ENCODE measurements around the gene LITAF. TPM values are rescaled to one million over a fixed set of nuclear protein-coding genes. Genes with fewer than 3 reads are reported as not detected.

Gene LITAF
- polyA plus RNA-seq, 1 donor from 2014 or later: 0.31 TPM

GRCh38 chr16:11609474-11610120 is 22.9 kb upstream of the LITAF start:
- Histone ChIP-seq H2AFZ (ENCODE audit: low read depth, low read length) (no peak overlapping the region), H3F3A (ENCODE audit: insufficient read depth, low read length, poor library complexity, severe bottlenecking) (no peaks in the 10 kb centered on the region), H3K9me2 (ENCODE audit: insufficient read depth, low read length) (no peaks in the 10 kb centered on the region), H3K9me3 (ENCODE audit: low read length) (no peaks in the 10 kb centered on the region), H3K27ac (ENCODE audit: low read length) (no peak overlapping the region), H4K20me1 (ENCODE audit: insufficient read depth) (no peaks in the 10 kb centered on the region), H3K27me3 (ENCODE audit: insufficient read depth, low read depth, low read length) (no peaks in the 10 kb centered on the region), H3K36me3 (ENCODE audit: insufficient read depth, low read length) (no peaks in the 10 kb centered on the region), H3K79me2 (replicated peaks; ENCODE audit: insufficient read depth, low read length) (no peaks in the 10 kb centered on the region), H3K4me3 (ENCODE audit: low read length) (no peak overlapping the region), H3K9ac (ENCODE audit: low read length) (no peak overlapping the region), H3K4me2 (ENCODE audit: low read length) (no peak overlapping the region)
- TF ChIP-seq POLR2AphosphoS5 (IDR thresholded peaks at IDR 0.05) (no peak), EZH2 (IDR thresholded peaks at IDR 0.05; ENCODE audit: borderline replicate concordance, insufficient read depth, low read length, poor library complexity, severe bottlenecking) (no peak), RAD21 (conservative IDR thresholded peaks at IDR 0.05) (no peak), SMC3 (conservative IDR thresholded peaks at IDR 0.05; ENCODE audit: poor library complexity) (no peak), TAF1 (IDR thresholded peaks at IDR 0.05; ENCODE audit: low read depth) (no peak), EP300 (conservative IDR thresholded peaks at IDR 0.05; ENCODE audit: poor library complexity, severe bottlenecking) (no peak), MXI1 (conservative IDR thresholded peaks at IDR 0.05; ENCODE audit: poor library complexity, severe bottlenecking) (no peak)
- TF ChIP-seq, protein P1, sequence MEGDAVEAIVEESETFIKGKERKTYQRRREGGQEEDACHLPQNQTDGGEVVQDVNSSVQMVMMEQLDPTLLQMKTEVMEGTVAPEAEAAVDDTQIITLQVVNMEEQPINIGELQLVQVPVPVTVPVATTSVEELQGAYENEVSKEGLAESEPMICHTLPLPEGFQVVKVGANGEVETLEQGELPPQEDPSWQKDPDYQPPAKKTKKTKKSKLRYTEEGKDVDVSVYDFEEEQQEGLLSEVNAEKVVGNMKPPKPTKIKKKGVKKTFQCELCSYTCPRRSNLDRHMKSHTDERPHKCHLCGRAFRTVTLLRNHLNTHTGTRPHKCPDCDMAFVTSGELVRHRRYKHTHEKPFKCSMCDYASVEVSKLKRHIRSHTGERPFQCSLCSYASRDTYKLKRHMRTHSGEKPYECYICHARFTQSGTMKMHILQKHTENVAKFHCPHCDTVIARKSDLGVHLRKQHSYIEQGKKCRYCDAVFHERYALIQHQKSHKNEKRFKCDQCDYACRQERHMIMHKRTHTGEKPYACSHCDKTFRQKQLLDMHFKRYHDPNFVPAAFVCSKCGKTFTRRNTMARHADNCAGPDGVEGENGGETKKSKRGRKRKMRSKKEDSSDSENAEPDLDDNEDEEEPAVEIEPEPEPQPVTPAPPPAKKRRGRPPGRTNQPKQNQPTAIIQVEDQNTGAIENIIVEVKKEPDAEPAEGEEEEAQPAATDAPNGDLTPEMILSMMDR (IDR thresholded peaks at IDR 0.05; ENCODE audit: poor library complexity, severe bottlenecking): no peak
- TF ChIP-seq, protein P2, sequence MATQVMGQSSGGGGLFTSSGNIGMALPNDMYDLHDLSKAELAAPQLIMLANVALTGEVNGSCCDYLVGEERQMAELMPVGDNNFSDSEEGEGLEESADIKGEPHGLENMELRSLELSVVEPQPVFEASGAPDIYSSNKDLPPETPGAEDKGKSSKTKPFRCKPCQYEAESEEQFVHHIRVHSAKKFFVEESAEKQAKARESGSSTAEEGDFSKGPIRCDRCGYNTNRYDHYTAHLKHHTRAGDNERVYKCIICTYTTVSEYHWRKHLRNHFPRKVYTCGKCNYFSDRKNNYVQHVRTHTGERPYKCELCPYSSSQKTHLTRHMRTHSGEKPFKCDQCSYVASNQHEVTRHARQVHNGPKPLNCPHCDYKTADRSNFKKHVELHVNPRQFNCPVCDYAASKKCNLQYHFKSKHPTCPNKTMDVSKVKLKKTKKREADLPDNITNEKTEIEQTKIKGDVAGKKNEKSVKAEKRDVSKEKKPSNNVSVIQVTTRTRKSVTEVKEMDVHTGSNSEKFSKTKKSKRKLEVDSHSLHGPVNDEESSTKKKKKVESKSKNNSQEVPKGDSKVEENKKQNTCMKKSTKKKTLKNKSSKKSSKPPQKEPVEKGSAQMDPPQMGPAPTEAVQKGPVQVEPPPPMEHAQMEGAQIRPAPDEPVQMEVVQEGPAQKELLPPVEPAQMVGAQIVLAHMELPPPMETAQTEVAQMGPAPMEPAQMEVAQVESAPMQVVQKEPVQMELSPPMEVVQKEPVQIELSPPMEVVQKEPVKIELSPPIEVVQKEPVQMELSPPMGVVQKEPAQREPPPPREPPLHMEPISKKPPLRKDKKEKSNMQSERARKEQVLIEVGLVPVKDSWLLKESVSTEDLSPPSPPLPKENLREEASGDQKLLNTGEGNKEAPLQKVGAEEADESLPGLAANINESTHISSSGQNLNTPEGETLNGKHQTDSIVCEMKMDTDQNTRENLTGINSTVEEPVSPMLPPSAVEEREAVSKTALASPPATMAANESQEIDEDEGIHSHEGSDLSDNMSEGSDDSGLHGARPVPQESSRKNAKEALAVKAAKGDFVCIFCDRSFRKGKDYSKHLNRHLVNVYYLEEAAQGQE (IDR thresholded peaks at IDR 0.05; ENCODE audit: borderline replicate concordance): no peak

GRCh38 chr16:11605891-11606290 is 19.2 kb upstream of the LITAF start:
- Histone ChIP-seq H3K9me2 (ENCODE audit: insufficient read depth, low read length) (no peaks in the 10 kb centered on the region), H3F3A (ENCODE audit: insufficient read depth, low read length, poor library complexity, severe bottlenecking) (no peaks in the 10 kb centered on the region), H3K79me2 (replicated peaks; ENCODE audit: insufficient read depth, low read length) (no peaks in the 10 kb centered on the region), H3K9me3 (ENCODE audit: low read length) (no peaks in the 10 kb centered on the region), H3K36me3 (ENCODE audit: insufficient read depth, low read length) (no peaks in the 10 kb centered on the region), H3K4me2 (ENCODE audit: low read length) (no peak overlapping the region), H3K27me3 (ENCODE audit: insufficient read depth, low read depth, low read length) (no peaks in the 10 kb centered on the region), H3K4me3 (ENCODE audit: low read length) (no peak overlapping the region), H2AFZ (ENCODE audit: low read depth, low read length) (no peak overlapping the region), H4K20me1 (ENCODE audit: insufficient read depth) (no peaks in the 10 kb centered on the region), H3K27ac (ENCODE audit: low read length) (no peak overlapping the region), H3K9ac (ENCODE audit: low read length) (no peak overlapping the region)
- TF ChIP-seq POLR2AphosphoS5 (IDR thresholded peaks at IDR 0.05): no peak
- no peak for TF ChIP-seq RAD21 (conservative IDR thresholded peaks at IDR 0.05)
- TF ChIP-seq, protein P1 (IDR thresholded peaks at IDR 0.05; ENCODE audit: poor library complexity, severe bottlenecking): no peak
- TF ChIP-seq EP300 (conservative IDR thresholded peaks at IDR 0.05; ENCODE audit: poor library complexity, severe bottlenecking): no peak
- no peak for TF ChIP-seq EZH2 (IDR thresholded peaks at IDR 0.05; ENCODE audit: borderline replicate concordance, insufficient read depth, low read length, poor library complexity, severe bottlenecking)
- TF ChIP-seq, protein P2 (IDR thresholded peaks at IDR 0.05; ENCODE audit: borderline replicate concordance): no peak
- TF ChIP-seq TAF1 (IDR thresholded peaks at IDR 0.05; ENCODE audit: low read depth): no peak
- TF ChIP-seq MXI1 (conservative IDR thresholded peaks at IDR 0.05; ENCODE audit: poor library complexity, severe bottlenecking): no peak
- no peak for TF ChIP-seq SMC3 (conservative IDR thresholded peaks at IDR 0.05; ENCODE audit: poor library complexity)
